Measurements from ENCODE around the gene CDK14. TPM values are rescaled to one million over a fixed set of nuclear protein-coding genes. Genes with fewer than 3 reads are reported as not detected.

CDK14 gene
- total RNA-seq, 1 experiment from 2014 or later = 9.3 TPM

DNA sequence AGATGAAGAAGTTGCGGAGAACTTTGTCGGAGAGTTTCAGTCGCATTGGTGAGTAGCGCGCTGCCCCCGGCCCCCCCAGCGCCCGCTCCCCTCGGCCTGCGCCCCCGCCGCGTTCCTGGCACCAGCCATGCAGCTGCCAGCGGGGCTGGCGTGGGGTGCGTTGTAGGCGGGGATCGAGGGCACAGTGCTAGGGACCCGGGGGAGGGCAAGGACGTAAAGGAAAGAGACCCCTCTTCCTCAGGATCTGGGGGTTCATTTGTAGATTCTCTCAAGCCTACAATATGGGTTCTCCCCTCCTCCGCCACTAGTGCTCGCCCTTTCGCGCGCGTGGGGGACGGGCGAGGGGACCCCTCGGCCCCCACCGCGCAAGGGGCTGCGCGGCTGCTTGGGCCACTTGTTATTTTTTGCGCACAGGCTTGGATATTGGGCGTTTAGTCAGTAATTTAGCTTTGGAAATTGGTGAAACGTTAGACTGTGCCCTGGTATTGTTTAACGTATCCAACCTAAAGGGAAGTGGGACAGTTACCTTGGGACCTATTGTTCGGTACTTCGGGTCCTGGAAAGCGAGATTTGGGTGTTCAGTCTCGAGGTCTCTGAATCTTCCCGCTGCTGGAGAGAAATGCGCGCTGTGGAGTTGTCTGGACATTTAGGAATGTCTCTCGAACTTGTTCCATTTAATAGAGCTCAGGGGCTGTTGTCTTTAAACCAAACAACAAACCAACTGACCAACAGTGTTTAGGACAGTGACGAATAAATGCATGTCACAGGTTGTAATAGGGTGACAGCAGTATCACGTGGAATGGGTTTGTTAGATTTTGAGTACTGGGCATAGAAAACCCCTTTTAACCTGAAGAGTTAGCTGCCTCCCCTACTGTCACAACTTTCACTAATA, 796 bp downstream of the CDK14 start:
- DNase-seq (ENCODE audit: low read depth) = peak; percentile 25

DNA sequence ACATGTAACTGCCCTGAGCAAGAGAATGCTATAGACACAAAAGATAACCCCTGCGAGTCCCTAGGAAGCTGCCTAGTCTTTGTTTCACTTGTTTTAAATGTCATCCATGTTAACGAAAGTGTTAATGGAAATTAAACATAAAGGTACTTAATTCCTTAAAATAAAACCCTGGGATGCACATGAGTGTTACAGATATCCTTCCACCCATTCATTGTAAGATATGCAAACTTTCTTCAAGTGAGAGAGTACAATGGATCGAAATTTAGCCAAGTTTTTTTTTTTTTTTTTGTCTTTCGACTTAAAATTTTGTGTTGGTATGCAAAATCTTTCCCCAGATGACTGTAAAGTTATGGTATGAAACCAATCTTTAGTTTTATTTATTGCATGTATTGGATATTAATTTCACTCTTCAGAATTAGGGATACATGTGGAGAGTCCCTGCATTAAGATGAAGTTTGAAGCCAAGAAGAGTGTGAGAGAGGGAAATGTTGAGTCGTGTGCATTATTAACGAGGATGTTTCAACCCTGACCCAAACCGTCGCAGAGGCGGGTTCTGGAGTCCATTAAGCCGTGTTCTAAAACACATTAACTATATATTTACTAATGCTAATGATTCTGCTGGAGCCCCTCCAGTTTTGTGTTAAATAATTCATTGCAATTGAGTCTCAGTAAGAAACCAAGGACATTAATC, 1.6 kb downstream of the CDK14 start:
- DNase-seq (ENCODE audit: low read depth) = no peak

- DNase-seq (ENCODE audit: low read depth) = no peak
Observed at GRCh38 chr7:90599038-90599437, 2.9 kb downstream of the CDK14 start.

- DNase-seq (ENCODE audit: low read depth) = no peak
Observed at GRCh38 chr7:90599892-90600555, 3.9 kb downstream of the CDK14 start.

DNA sequence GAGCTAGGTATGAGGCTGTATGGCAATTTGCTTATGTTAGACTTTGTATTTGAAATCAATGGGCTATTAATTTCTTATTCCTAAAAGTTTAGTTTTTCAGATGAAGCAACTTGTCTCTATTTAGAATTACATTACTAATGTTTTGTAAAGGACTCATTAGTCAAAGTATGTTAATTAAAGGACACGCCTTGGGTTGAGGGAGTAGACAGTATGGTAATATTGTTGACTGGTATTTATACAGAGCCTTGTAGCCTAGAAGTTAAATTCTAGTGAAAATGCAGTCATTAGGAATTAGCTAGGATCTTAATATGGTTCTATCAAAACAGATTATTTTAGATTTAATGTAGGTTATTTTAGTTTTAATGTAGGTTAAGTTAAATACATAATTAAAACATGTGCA, 6.2 kb downstream of the CDK14 start:
- no peak for DNase-seq (ENCODE audit: low read depth)

DNA sequence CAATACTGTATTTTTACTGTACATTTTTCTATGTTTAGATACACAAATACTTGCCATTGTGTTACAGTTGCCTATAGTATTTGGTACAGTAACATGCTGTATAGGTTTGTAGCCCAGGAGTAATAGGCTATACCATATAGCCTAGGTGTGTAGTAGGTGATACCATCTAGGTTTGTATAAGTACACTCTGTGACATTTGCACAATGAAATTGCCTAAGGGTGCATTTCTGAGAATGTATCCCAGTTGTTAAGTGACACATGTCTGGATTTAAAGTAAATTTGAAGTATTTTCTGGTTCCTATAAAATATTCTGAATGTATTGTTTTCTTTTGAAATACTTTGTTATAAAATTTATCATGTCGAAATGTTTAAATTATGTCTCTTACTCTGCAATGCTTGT, 7.2 kb downstream of the CDK14 start:
- DNase-seq (ENCODE audit: low read depth) = no peak

DNA sequence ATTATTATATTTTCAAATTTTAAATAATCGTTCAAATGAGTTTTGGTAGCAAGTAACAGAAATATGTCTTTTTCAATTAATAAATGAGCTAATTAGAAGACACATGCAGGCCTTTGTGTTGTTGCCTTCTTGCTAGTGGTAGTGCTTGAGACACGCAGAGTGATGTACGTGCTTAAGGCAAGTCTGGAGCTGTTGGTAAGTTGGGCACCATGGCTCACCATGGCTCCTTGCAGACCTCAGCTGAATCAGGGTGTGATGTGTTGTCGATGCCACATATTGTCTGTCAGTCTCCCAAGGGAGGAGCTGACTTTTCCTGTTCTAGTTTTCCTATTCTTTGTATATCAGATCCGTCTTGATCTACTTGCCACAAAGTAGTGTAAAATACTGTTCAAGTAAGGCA, 8.3 kb downstream of the CDK14 start:
- DNase-seq (ENCODE audit: low read depth) = no peak

DNA sequence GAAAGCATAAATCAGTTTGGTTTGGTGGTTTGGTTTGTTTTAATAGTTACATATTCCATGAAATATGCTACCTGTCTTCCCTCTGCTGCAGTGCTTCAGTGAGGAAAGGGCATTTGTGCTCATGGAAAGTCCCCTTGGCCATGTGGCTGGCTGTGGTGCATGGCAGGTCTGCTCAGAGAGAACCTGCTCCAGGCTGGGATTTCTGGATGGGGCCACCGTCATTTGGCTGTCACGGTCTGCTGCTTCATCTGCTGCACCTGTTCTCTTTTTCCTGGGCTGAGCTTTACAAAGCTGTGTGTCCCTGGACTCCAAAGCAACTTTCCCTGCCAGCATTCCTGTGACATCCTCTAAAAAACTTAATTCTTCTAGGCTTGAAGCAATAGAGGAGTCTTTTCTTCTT, 8.9 kb downstream of the CDK14 start:
- DNase-seq (ENCODE audit: low read depth) = no peak

DNA sequence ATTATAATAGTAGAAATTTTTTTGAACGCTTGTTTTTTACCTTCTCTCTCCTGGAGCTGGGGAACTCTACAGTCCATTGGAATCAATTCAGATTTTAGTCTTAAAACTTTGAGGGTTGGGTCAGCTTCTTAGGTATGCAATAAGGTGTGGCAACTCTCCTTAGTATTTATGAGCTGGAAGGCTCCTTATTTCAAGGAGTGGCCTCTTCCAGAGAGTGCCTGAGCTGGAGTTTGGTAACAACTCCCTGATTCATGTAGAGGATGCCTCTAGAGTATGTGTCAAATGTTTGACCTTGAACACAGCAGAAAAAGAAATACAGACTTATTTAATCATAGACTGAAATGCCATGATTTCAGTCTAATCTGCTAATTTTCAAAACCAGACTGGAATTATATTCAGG, 11.1 kb downstream of the CDK14 start:
- DNase-seq (ENCODE audit: low read depth) = no peak

DNA sequence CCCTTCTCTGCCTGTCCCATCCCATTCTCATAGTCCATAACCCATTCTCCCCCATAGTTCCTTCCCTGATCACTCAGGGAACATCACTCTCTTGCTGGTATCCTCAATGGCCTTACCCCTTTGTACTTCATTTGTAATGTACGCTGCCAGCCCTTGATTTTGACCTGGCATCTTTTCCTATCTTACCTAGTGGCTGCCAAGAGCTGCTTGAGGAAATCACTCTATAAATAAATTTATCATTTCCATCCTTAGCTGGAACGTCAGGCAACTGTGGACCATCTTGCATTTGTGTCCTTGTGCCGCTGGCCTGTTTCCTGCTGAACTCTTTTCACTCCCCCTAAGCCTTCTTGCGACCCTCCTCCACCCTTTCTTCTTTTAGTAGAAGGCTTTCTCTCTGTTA, 14.0 kb downstream of the CDK14 start:
- DNase-seq (ENCODE audit: low read depth) = no peak

DNA sequence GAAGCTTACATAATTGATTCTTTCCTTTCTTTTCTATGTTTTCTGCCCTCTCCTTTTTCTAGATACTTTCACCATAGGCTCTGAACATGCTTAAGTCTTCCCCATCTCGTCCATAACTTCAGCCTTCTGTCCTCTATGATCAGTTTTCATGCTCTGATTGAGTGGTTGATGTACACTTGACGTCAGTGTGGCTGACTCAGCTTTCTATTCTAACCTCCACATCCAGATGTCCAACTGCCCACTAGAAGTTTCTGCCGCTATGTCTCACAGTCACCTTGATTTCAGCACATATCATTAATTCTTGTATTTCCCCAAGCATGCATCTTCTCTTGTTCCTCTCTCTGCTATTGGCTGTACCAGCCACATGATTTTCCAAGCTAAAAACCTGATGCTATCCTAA, 15.0 kb downstream of the CDK14 start:
- DNase-seq (ENCODE audit: low read depth) = no peak

GRCh38 chr7:90613088-90613498, 17.0 kb downstream of the CDK14 start:
- peak; percentile 55 for DNase-seq (ENCODE audit: low read depth)

DNA sequence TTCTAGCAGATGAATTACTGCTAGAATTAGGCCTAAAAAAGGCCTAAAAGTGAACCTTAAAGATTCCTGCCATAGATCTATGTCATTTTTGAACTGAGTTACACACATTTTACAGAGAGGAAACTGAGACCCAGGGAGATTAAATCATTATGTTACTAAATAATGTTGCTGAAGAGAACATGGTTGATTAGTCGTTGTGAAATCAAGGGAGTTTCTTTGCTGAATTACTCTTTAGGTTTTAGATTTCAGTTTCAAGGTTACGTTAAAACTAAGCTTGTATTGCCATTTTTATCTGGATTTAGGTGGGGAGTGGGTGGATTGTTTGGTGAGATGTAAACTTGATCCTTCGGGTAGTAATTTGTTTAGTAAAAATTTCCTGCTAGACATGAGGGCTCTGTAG, 21.3 kb downstream of the CDK14 start:
- DNase-seq (ENCODE audit: low read depth) = no peak

DNA sequence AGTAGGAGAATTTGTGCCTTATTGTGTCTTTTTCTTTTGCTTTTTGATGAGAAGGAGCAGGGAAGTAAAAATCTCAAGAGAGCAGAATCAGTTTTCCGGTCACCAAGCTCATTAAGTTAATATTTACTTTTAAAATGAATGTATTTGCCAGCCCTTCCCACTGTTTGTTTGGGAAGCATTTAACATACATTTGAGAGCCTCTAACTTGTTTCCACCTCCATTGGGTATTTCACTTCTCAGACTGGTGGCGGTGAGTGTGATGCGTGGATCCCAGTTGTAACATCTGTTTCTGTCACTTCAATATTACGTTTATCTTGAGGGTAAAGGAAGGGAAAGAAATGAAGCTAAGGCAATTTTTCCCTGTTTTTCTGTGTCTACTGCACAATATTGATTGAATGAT, 22.8 kb downstream of the CDK14 start:
- DNase-seq (ENCODE audit: low read depth) = no peak

DNA sequence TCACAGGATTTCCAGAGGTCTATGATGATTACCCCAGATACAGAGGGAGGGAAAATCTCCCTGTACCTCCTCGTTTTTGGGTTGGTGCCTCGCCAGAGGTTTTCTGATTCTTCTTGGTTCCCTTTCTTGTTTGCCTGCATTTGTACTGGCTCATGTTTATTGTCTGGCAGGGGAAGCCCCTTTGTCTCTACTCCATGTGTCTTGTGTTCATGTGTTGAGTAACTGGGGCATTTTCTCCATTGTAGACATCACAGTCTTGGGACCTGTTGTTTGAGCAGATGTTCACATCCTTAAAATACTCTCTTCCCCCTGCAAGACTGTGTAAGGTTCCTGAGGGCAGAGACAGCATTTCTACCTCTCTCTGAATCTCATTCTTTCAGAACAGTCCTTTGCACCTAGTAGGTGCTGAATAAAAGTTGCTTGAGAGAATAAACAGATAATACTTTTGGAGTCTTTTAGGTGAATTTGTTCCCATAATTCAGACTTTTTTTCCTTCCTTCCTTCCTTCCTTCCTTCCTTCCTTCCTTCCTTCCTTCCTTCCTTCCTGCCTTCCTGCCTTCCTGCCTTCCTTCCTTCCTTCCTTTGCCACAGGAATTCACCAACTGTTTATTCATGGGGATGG, 25.1 kb downstream of the CDK14 start:
- no peak for DNase-seq (ENCODE audit: low read depth)

DNA sequence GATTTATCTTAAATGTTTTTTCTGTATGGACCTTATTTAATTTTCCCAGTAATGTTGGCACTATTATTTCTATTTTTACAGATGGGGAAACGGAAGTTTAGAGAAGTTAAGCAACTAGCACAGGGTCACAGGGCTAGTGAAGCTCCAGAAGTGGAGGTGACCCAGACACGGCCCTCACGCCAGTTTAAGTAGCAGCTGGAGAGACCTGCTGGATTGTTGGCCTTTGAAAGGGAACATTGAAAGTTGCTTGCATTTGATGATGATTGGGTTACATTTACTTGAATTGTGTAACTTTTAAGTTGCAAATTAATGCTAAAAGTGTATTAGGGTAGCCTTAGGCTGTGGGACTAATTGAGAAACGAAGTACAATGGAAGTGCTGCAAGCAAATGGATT, 25.6 kb downstream of the CDK14 start:
- no peak for DNase-seq (ENCODE audit: low read depth)

DNA sequence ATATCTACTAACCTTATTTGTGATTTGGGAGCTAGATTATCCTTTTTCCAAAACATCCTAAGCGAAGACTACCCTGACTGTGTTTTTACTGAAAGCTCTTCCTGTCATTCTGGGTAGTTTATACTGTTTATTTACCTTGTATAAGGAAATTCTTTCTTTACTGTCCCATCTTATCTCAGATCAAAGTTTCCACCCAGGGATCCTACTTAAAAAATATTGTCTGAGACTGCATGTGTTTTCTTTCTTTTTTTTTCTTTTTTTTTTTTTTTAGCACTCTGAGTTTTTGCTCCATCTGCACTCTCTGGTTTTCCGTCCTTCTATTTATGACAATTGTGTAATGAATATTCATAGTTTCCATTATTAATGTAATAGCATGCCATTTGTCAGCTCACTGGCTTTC, 26.5 kb downstream of the CDK14 start:
- DNase-seq (ENCODE audit: low read depth) = no peak

DNA sequence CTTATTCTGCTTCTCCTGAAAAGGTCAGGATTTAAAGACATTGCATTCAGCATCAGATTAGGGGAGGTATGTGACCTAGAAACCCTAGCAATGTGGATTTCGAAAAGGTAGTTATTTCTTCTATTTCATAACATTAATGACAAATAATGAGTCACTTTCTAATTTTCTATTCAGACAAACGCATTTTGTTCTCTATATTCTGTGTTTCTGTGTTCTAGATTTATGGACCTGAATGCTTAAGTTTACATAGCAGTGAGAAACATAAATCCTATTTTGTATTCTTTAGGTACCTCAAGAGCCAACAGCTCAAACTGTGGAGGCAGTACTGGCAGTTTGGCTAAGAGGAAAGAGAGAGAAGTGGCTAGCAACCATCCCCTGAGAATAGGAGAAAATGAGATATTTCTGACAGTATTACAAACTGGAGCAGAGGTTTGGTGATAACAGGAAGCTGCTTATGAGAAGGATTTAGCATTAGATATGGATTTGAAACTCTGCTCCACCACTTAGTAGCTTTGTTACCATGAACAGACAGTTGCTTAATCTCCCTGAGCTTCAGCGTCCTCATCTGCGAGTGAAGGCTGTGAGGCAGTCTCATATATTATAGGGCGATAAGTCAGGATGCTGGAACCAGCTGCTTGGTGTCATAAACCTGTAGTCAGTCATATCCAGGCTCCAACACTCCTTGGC, 28.2 kb downstream of the CDK14 start:
- DNase-seq (ENCODE audit: low read depth) = no peak

DNA sequence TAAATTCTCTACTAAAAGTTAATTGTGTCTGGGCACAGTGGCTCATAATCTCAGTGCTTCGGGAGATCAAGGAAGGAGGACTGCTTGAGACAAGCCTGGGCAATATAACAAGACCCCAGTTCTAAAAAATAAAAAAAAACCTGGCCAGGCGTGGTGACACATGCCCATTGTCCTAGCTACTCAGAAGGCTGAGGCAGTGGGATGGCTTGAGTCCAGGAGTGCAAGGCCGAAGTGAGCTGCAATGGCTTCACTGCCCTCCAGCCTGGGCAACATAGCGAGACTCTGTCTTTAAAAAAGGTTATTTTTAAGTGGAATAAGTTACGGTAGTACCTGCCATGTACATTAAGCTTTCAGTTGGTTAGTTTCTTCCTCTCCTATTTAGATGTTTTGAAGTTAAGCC, 28.9 kb downstream of the CDK14 start:
- DNase-seq (ENCODE audit: low read depth) = peak; percentile 8

DNA sequence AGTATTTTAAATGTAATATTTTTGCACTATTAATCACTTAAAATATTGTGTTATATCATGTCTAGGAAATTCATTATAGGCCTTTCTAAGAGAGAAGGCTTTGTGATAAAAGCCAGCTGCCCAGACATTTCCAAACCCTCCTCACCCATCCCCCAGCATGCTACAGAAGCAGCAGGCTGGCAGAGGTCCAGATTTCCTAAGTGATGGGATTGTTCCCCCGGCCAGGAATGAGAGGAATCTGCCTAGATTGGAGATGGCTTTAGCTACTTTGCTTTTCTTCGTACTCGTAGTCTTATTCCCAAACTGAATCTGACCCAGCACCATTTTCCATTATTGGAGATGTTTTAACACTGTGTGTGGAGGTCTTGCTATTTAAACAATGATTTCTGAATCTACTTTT, 29.4 kb downstream of the CDK14 start:
- peak; percentile 54 for DNase-seq (ENCODE audit: low read depth)

- DNase-seq (ENCODE audit: low read depth) = peak; percentile 32
Observed at GRCh38 chr7:90626013-90626412, 29.9 kb downstream of the CDK14 start.
